GM12864 (cell line): ENCODE data around the gene RALGPS1.

ENCODE experiments used
- DNase-seq: peaks from one replicate; pipeline ENCODE4 v3.0.0-alpha.2; 2011; ENCODE audit warnings: low read depth
- H3K4me3 ChIP-seq: 2 replicates; pipeline ENCODE4 v1.5.1; 2011; ENCODE audit warnings: mild to moderate bottlenecking, low read depth, low read length, control low read depth
- CTCF ChIP-seq: IDR thresholded peaks from 2 replicates; pipeline ENCODE4 v1.5.1; 2011; ENCODE audit warnings: low read depth, mild to moderate bottlenecking, moderate library complexity, low read length, control low read depth, inconsistent platforms; ENCODE audit errors: missing control alignments

The RALGPS1 gene

GRCh38 chr9:127020036-127020801 lies 105.6 kb downstream of the RALGPS1 start:
- TF ChIP-seq CTCF, result no peak
- no peak overlapping the region for H3K4me3 ChIP-seq

GRCh38 chr9:127020802-127021078 lies 106.2 kb downstream of the RALGPS1 start:
- DNase-seq, result no peak
- H3K4me3 ChIP-seq, result no peak overlapping the region
- TF ChIP-seq CTCF, result no peak

More at GRCh38 chr9:127020036-127020801, 105.6 kb downstream of the RALGPS1 start:
- no peak for DNase-seq

- DNase-seq, result no peak
- TF ChIP-seq CTCF, result no peak
- H3K4me3 ChIP-seq, result no peak overlapping the region
Observed at GRCh38 chr9:127021664-127022363, 107.2 kb downstream of the RALGPS1 start.

- DNase-seq, result no peak
- no peak overlapping the region for H3K4me3 ChIP-seq
- TF ChIP-seq CTCF, result no peak
Observed at GRCh38 chr9:127022913-127023660, 108.5 kb downstream of the RALGPS1 start.

- TF ChIP-seq CTCF, result no peak
- no peak for DNase-seq
- H3K4me3 ChIP-seq, result no peak overlapping the region
Observed at GRCh38 chr9:127025042-127025441, 110.5 kb downstream of the RALGPS1 start.

- no peak for DNase-seq
- no peak for TF ChIP-seq CTCF
- H3K4me3 ChIP-seq, result no peak overlapping the region
Observed at GRCh38 chr9:127027694-127028093, 113.1 kb downstream of the RALGPS1 start.

- H3K4me3 ChIP-seq, result no peak overlapping the region
- no peak for TF ChIP-seq CTCF
- DNase-seq, result no peak
Observed at GRCh38 chr9:127029548-127029947, 115.0 kb downstream of the RALGPS1 start.
